ENCODE data around the gene GPC4.

GRCh38 chrX:133251204-133251603, 164.1 kb downstream of the GPC4 start:
- TF ChIP-seq YY1 (IDR thresholded peaks at IDR 0.05; ENCODE audit: insufficient read depth, insufficient read length) (no peak), SUZ12 (IDR thresholded peaks at IDR 0.05; ENCODE audit: extremely low read depth, insufficient read depth, insufficient read length) (no peak), ZNF274 (IDR thresholded peaks at IDR 0.05; ENCODE audit: low read depth, low read length) (no peak)

Data from NT2/D1 (cell line).